ENCODE measurements around the gene DSCAM. TPM values are rescaled to one million over a fixed set of nuclear protein-coding genes. Genes with fewer than 3 reads are reported as not detected.

Gene DSCAM
- total RNA-seq, 1 experiment from 2014 or later: not detected

- Histone ChIP-seq H3K9me2 (ENCODE audit: insufficient read depth) (no peaks in the 10 kb centered on the region), H3K79me2 (ENCODE audit: insufficient read depth, low read length) (no peaks in the 10 kb centered on the region), H4K20me1 (ENCODE audit: insufficient read depth) (no peaks in the 10 kb centered on the region), H3K27me3 (ENCODE audit: insufficient read depth, low read length) (no peaks in the 10 kb centered on the region), H2AFZ (ENCODE audit: low read depth, low read length, poor library complexity, severe bottlenecking) (no peak overlapping the region), H3K4me3 (replicated peaks in 1 of 2; ENCODE audit: low read depth in 1 of 2, low read length in 2 of 2) (no peak overlapping the region), H3K36me3 (ENCODE audit: control insufficient read depth in 1 of 2, insufficient read depth in 2 of 2, low read length in 2 of 2) (no peaks in the 10 kb centered on the region), H3K27ac (ENCODE audit: low read depth, low read length) (no peak overlapping the region), H3K9me3 (ENCODE audit: control insufficient read depth in 1 of 2, insufficient read depth in 1 of 2, low read depth in 1 of 2, low read length in 2 of 2) (peaks cover 25 to 35% of the 10 kb centered on the region in 2 experiments; a peak in 2 of 4 replicates), H3K4me2 (ENCODE audit: low read length) (no peak overlapping the region), H3K4me1 (ENCODE audit: control insufficient read depth in 1 of 2, insufficient read depth in 2 of 2, low read length in 2 of 2) (no peaks in the 10 kb centered on the region), H3K9ac (ENCODE audit: low read length) (no peak overlapping the region)
- ATAC-seq: no peak
- POLR2A ChIA-PET: no interaction called here
- intact Hi-C loops (cut with micrococcal nuclease): no loop called here
- no TSS peak for BruUV-seq (replicated peaks)
- CTCF ChIA-PET: no interaction called here
- RAD21 ChIA-PET (ENCODE audit: low non-redundant PET in 1 of 2, low total read pairs in 2 of 2, uncharacterized antibody in 2 of 2, unreplicated experiment in 2 of 2): no interaction called here
- TF ChIP-seq CBX3 (IDR thresholded peaks at IDR 0.05; ENCODE audit: low read depth) (no peak), MAX (IDR thresholded peaks at IDR 0.05) (no peak), SIN3A (IDR thresholded peaks at IDR 0.05; ENCODE audit: low read depth) (no peak), JUND (IDR thresholded peaks at IDR 0.05) (no peak), POLR2AphosphoS5 (IDR thresholded peaks at IDR 0.05; ENCODE audit: low read depth, low read length) (no peak), ELF1 (IDR thresholded peaks at IDR 0.05; ENCODE audit: borderline replicate concordance, low read depth) (no peak), EZH2 (IDR thresholded peaks at IDR 0.05) (no peak), SP1 (IDR thresholded peaks at IDR 0.05; ENCODE audit: low read depth) (no peak), YY1 (IDR thresholded peaks at IDR 0.05; ENCODE audit: extremely low read depth, insufficient replicate concordance, low read depth, low read length) (no peak)
- DNase-seq (ENCODE audit: low read depth, low spot score): no peak
Observed at GRCh38 chr21:40433538-40433937, 413.4 kb downstream of the DSCAM start.

- BruUV-seq (replicated peaks): no TSS peak
- Histone ChIP-seq H3K36me3 (ENCODE audit: control insufficient read depth in 1 of 2, insufficient read depth in 2 of 2, low read length in 2 of 2) (no peaks in the 10 kb centered on the region), H3K4me3 (replicated peaks in 1 of 2; ENCODE audit: low read depth in 1 of 2, low read length in 2 of 2) (no peak overlapping the region), H3K27ac (ENCODE audit: low read depth, low read length) (no peak overlapping the region), H3K9ac (ENCODE audit: low read length) (no peak overlapping the region), H3K9me3 (ENCODE audit: control insufficient read depth in 1 of 2, insufficient read depth in 1 of 2, low read depth in 1 of 2, low read length in 2 of 2) (peaks cover 13 to 37% of the 10 kb centered on the region in 2 experiments; a peak in 2 of 4 replicates), H3K27me3 (ENCODE audit: insufficient read depth, low read length) (no peaks in the 10 kb centered on the region), H3K79me2 (ENCODE audit: insufficient read depth, low read length) (no peaks in the 10 kb centered on the region), H3K9me2 (ENCODE audit: insufficient read depth) (no peaks in the 10 kb centered on the region), H4K20me1 (ENCODE audit: insufficient read depth) (no peaks in the 10 kb centered on the region), H3K4me2 (ENCODE audit: low read length) (no peak overlapping the region), H2AFZ (ENCODE audit: low read depth, low read length, poor library complexity, severe bottlenecking) (no peak overlapping the region), H3K4me1 (ENCODE audit: control insufficient read depth in 1 of 2, insufficient read depth in 2 of 2, low read length in 2 of 2) (no peaks in the 10 kb centered on the region)
- no peak for DNase-seq (ENCODE audit: low read depth, low spot score)
- ATAC-seq: no peak
- RAD21 ChIA-PET (ENCODE audit: low non-redundant PET in 1 of 2, low total read pairs in 2 of 2, uncharacterized antibody in 2 of 2, unreplicated experiment in 2 of 2): no interaction called here
- intact Hi-C loops (cut with micrococcal nuclease): no loop called here
- TF ChIP-seq EZH2 (IDR thresholded peaks at IDR 0.05) (no peak), CBX3 (IDR thresholded peaks at IDR 0.05; ENCODE audit: low read depth) (no peak), EZH2phosphoT487 (IDR thresholded peaks at IDR 0.05; ENCODE audit: borderline replicate concordance) (no peak), TCF7L2 (IDR thresholded peaks at IDR 0.05; ENCODE audit: borderline replicate concordance, extremely low read depth, insufficient read depth, insufficient read length) (no peak), SIN3A (IDR thresholded peaks at IDR 0.05; ENCODE audit: low read depth) (no peak), POLR2A (IDR thresholded peaks at IDR 0.05; ENCODE audit: borderline replicate concordance, extremely low read depth, insufficient read depth, insufficient read length) (no peak), ZNF274 (IDR thresholded peaks at IDR 0.05; ENCODE audit: low read depth, low read length) (no peak), YY1 (IDR thresholded peaks at IDR 0.05; ENCODE audit: extremely low read depth, insufficient replicate concordance, low read depth, low read length) (no peak), JUND (IDR thresholded peaks at IDR 0.05) (no peak), ZFX (IDR thresholded peaks at IDR 0.05) (no peak), CTCF (IDR thresholded peaks at IDR 0.05 in 2 of 3, conservative IDR thresholded peaks at IDR 0.05 in 1 of 3; ENCODE audit: borderline replicate concordance in 1 of 3, insufficient read depth in 1 of 3, low read depth in 2 of 3, low read length in 2 of 3) (no peak), POLR2AphosphoS5 (IDR thresholded peaks at IDR 0.05; ENCODE audit: low read depth, low read length) (no peak), REST (IDR thresholded peaks at IDR 0.05; ENCODE audit: low read depth) (no peak), ELF1 (IDR thresholded peaks at IDR 0.05; ENCODE audit: borderline replicate concordance, low read depth) (no peak)
- POLR2A ChIA-PET: no interaction called here
- CTCF ChIA-PET: no interaction called here
Observed at GRCh38 chr21:40425981-40426380, 421.0 kb downstream of the DSCAM start.

Measured in HCT116 (cell line).